NCI-H2171 (cell line): ENCODE measurements around the gene KAT7.
A peak's percentile ranks its signal among the peaks of the same experiment; 100 is the strongest.
"Not testable (repeated sequence)": the region's sequence is repeated elsewhere in the genome, so short reads cannot be mapped to it uniquely, and the experiment has no call there.

ENCODE experiments used
- DNase-seq: peaks from one replicate; lab custom pipeline; 2025; lab: John Stamatoyannopoulos, UW

KAT7 gene

GRCh38 chr17:49788478-49789242 is at the start of gene KAT7:
Gene KAT7, plus strand, starts transcription at chr17:49788681. Its CDS starts 154 bp downstream, at chr17:49788835.
- DNase-seq = peak; percentile 99

GRCh38 chr17:49739641-49740271 is 48.7 kb upstream of the KAT7 start:
- peak; percentile 74 for DNase-seq

GRCh38 chr17:49741009-49741691 is 47.3 kb upstream of the KAT7 start:
- DNase-seq = no peak

- DNase-seq = no peak
Observed at GRCh38 chr17:49741692-49742076, 46.8 kb upstream of the KAT7 start.

GRCh38 chr17:49742166-49742638 is 46.3 kb upstream of the KAT7 start:
- no peak for DNase-seq

- DNase-seq = no peak
Observed at GRCh38 chr17:49745175-49746139, 43.0 kb upstream of the KAT7 start.

DNA sequence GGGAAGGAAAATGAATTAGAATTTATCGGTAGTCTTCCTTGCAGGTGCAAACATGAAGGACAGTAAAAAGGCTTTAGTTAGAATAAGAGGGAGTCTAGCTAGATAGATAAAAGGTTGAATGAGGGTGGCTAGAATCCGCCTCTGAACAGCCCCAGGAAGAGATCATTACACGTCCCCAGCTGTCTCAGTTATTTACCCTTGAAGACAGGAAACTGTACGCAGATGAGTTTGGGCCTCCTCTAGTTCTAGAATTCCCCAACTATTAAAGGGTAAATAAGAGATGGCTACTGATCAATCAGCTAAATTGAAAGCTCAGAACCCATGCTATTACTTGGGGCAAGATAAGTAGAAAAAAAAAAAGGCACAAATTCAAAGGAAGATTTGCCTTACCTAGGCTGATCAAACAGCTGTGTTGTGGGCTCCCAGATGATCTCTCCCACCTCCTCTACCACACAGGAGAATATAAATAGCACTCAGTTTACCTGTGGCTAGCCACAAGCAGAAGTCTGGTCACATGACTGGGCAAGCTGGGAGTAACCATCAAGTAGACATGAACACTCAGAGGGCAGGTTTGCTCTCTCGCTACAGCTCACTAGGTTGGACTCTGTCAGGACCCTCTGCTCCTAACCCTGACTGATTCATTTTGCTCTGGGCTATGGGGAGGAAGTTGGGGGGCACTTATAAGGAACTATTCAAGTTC is 41.5 kb upstream of the KAT7 start:
- no peak for DNase-seq

DNA sequence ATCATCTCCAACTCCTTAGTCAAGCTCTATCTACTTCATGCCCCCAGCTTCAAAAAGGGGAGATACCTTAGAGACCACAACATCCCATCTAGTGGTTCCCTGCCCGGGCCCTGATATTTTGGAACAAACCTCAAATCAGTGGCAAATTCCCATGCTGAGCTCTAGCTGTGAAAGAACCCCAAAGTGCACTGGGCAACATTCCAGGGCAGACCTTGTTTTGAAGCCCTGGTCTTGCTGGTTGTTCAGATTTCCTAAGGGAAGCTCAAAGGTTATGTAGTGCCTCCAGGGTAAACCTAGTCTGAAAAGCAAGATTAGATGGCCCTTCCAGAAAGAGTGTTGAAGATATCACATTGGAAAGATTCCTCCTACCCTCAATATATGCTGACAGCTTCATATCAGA is 40.8 kb upstream of the KAT7 start:
- DNase-seq = no peak

DNA sequence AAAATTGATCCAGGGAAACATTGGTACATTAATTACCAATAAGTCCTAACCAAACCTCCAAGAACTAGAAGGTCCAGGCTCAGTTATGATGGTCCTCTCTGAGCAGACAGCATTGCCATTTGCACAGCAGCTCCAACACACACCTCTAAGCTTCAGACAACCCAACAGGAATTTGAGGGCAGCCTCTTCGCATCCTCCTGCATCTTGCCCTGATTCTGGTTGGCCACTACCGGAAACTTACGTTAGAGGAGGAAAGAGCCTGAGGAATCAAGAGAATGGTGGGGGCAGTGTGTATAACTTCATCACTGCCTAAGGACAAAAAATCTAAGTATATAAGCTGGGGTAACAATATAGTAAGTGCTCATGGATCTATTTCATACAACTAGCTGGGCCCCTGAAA is 40.3 kb upstream of the KAT7 start:
- DNase-seq = no peak

DNA sequence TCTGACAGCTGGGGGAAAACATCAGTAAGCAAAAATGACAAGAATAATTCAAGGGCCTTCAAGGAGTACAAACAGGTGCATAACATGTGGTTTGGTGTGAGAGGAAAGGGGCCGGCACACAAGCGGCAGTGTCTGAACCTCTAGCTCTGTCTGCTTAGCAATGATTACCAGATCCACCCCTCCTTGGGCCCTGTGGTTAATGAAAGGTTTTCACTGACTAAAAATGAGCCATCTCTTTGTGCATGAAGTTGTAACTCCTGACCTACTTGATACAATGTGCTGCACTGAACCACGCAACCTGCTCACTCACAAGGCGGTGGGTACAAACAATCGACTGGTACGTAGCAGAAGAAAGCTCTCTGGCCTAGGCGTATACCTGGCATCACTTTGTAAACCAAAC is 39.7 kb upstream of the KAT7 start:
- no peak for DNase-seq

GRCh38 chr17:49749730-49750129 is 38.8 kb upstream of the KAT7 start:
- no peak for DNase-seq

DNA sequence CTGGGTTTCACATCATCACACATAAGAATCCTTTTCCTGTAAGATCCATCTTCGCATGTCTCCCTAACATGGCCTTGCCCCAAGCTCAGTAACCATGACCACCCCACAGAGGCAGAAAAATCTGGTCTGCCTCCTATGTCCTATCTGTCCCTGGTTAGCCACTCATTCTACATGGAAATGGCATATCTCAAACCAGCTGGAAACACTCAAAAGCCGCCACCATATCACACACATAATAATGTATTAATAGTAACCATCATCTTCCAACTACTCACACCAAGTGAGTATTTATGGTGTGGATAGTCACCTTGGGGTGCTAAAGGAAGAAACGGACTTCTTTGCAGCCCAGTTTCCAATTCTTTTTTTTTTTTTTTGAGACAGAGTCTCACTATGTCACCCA is 36.0 kb upstream of the KAT7 start:
- no peak for DNase-seq

GRCh38 chr17:49753959-49754391 is 34.5 kb upstream of the KAT7 start:
- no peak for DNase-seq

GRCh38 chr17:49755663-49756283 is 32.7 kb upstream of the KAT7 start:
- DNase-seq = no peak

DNA sequence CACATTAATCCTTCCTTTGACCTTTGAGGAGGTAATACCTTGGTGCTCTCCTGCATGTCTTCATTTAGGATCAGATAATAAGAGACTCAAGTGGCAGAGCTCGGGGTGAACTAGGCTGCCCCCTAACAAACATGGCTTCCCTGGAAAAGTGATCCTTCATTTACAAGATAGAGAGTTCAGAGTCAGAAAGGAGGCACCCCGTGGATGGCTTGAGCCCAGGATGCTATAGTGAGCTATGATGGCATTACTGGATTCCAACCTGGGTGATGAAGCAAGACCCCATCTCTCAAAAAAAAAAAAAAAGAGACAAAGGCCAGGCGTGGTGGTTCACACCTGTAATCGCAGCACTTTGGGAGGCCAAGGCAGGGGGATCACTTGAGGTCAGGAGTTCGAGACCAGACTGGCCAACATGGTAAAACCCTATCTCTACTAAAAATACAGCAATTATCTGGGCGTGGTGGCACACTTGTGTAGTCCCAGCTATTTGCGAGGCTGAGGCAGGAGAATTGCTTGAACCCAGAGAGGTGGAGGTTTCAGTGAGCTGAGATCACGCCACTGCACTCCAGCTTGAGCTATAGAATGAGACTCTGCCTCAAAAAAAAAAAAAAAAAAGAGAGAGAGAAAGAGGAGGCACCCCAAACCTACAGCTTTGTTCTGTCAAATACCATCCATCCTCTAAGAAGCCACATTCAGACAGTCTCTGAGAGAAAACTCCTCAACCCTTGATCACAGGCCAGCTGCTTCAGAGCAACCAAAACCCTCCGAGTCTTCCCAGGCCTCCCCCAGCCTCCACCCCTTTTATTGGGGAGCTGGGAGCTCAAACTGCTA is 31.9 kb upstream of the KAT7 start:
- DNase-seq = no peak

DNA sequence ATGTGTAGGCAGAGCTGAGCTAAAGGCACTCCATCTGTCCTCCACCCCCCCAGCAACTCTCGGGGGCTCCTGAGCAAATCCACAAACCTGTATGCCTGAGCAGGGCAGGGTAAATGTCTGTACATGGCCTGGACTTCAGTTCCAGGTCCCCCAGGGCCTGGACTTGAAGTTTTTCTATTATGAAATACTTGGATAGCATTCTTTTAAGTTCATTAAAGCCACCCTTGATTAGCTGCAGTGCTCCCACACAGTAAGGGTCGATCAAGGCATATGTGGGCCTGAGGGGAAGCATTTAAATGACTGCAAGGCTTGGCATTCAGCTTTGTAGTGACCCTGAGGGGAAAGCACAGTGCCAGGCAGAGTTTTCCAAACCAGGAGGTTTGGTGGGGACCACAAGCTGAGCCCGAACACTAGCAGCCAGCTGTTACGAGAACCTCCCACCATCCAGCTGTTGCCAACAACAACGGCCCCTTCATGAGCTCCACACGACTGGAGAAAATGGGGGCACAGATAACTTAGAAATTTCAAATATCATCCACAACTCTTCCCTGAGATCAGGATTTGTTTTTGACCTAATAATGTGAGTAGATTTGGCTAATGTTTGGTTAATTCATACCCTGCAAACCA is 31.2 kb upstream of the KAT7 start:
- no peak for DNase-seq

- not testable (repeated sequence) for DNase-seq
Observed at GRCh38 chr17:49758464-49759010, 29.9 kb upstream of the KAT7 start.

GRCh38 chr17:49759203-49759602 is 29.3 kb upstream of the KAT7 start:
- no peak for DNase-seq

- DNase-seq = no peak
Observed at GRCh38 chr17:49760296-49760695, 28.2 kb upstream of the KAT7 start.
